H1 (cell line): ENCODE data around the gene C17orf107. TPM values are rescaled to one million over a fixed set of nuclear protein-coding genes. Genes with fewer than 3 reads are reported as not detected.

Experiments used
- JUND ChIP-seq: IDR thresholded peaks from 2 replicates; pipeline ENCODE4 v1.6.1; 2011; ENCODE audit warnings: mild to moderate bottlenecking, improper control_type of control experiment, low read length
- POLR2AphosphoS5 ChIP-seq: IDR thresholded peaks from 2 replicates; pipeline ENCODE4 v1.6.1; 2011; ENCODE audit warnings: low read depth, low read length
- TAF7 ChIP-seq: optimal IDR thresholded peaks from 2 replicates; pipeline ENCODE3; 2011; ENCODE audit warnings: low read depth, mild to moderate bottlenecking, inconsistent platforms, low read length, moderate library complexity, borderline replicate concordance
- polyA plus RNA-seq, 7 experiments: library from polyadenylated mRNA; depleted of rRNA in 3 of 7; stranded (reverse) in 5 of 7; unstranded in 2 of 7; fragments of >200 nt in 5 of 7; fragments of 200-250 nt in 2 of 7; gene quantifications; 1 replicate in 5 of 7; 2 replicates in 1 of 7; 4 replicates in 1 of 7; pipeline versions ENCODE4 v1.2.1 to v1.2.3, GENCODE V29; 2011 to 2013; ENCODE audit warnings: missing spikeins in 2 of 7, mixed read lengths in 2 of 7
- total RNA-seq: library from RNA; stranded (reverse); fragmentation: NEBNext Ultra II Directional; extraction: Animal tissue kit (Norgen Biotek cat#: 25700); gene quantifications from 2 replicates; pipeline ENCODE4 v1.2.1, GENCODE V29; 2021
- TF ChIP-seq, protein P1 (sequence below): IDR thresholded peaks from 2 replicates; pipeline ENCODE4 v1.6.1; 2012; ENCODE audit warnings: low read length, inconsistent platforms

Gene C17orf107
- total and polyA plus RNA-seq, 2 of the 8 experiments (the other 6 are each of a cell fraction or from before 2014, with no cell fraction given), result 0.39 to 0.45 TPM

DNA sequence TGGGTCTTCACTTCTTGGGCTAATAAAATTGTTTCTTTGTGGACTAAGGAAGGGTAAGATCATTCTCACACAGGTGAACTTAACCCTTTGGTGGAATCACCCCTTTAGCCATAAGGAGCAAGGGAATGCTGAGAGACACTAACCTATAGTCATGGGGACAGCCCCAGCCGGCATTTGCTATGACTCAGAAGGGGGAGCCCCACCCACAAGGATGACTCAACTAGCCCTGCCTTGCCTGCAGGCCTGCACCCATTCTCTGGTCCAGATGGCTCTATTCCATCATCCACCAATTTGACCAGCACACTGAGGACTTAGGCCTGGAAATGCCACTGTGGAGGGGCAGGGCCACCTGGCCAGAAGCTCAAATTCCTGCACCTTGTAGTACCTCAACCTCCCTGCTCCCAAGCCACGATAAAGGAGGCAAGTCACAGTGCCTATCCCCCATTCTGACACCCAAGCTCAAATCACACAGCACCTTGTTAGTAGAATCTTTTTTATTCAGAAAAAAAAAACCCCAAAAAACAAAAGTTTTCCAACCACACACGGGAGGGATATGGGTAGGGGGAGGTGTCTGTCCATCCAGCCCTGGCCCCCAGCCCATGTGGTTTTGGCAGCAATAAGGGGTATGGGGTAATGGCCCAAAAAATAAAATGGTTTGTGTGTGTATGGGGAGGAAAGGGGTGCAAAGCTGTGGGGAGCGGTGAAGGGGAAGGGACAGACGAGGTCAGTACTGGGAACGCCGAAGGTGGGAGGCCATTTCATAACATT is 46.0 kb downstream of the C17orf107 start (continued):
- peak; percentile 83 for TF ChIP-seq JUND
- TF ChIP-seq, protein P1, sequence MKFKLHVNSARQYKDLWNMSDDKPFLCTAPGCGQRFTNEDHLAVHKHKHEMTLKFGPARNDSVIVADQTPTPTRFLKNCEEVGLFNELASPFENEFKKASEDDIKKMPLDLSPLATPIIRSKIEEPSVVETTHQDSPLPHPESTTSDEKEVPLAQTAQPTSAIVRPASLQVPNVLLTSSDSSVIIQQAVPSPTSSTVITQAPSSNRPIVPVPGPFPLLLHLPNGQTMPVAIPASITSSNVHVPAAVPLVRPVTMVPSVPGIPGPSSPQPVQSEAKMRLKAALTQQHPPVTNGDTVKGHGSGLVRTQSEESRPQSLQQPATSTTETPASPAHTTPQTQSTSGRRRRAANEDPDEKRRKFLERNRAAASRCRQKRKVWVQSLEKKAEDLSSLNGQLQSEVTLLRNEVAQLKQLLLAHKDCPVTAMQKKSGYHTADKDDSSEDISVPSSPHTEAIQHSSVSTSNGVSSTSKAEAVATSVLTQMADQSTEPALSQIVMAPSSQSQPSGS, result peak; percentile 14; the same call in 1 of the 2 replicates
- TF ChIP-seq TAF7, result peak; percentile 13
- TF ChIP-seq POLR2AphosphoS5, result peak; percentile 95; the same call in 1 of the 2 replicates
